Natural killer cell (primary cell): ENCODE measurements around the gene PCLO. TPM values are rescaled to one million over a fixed set of nuclear protein-coding genes. Genes with fewer than 3 reads are reported as not detected.

Experiments
- ATAC-seq, 3 donors: fragments of 150-1000 bp in 2 of 3; fragments of 200-7000 bp in 1 of 3; cut with Tn5 transposase; 1 replicate in 1 of 3; 2 replicates in 2 of 3; pipeline ENCODE4 v1.10.0; 2021; ENCODE audit warnings: mild to moderate bottlenecking in 2 of 3, moderate library complexity in 2 of 3
- DNase-seq, 2 donors: peaks; one replicate each; pipeline versions ENCODE4 v3.0.0 to v3.0.0-alpha.2; 2013 to 2021; ENCODE audit warnings: mixed read lengths in 1 of 2
- H3K27ac ChIP-seq: one replicate; pipeline ENCODE4 v1.5.1; 2013; ENCODE audit warnings: mild to moderate bottlenecking, low read length
- H3K27me3 ChIP-seq: one replicate; pipeline ENCODE4 v1.6.1; 2013; ENCODE audit warnings: low read length; ENCODE audit not compliant: control insufficient read depth, insufficient read depth
- H3K36me3 ChIP-seq: one replicate; pipeline ENCODE4 v1.6.1; 2013; ENCODE audit warnings: low read length; ENCODE audit not compliant: control insufficient read depth, insufficient read depth
- H3K4me1 ChIP-seq: one replicate; pipeline ENCODE4 v1.6.1; 2013; ENCODE audit warnings: low read length; ENCODE audit not compliant: control insufficient read depth, insufficient read depth
- H3K4me3 ChIP-seq: one replicate; pipeline ENCODE4 v1.5.1; 2013; ENCODE audit warnings: low read length
- H3K9me3 ChIP-seq: one replicate; pipeline ENCODE4 v1.6.1; 2013; ENCODE audit warnings: low read length; ENCODE audit not compliant: control insufficient read depth, insufficient read depth
- H3K27ac Mint-ChIP-seq, 2 donors: one replicate each; pipeline ENCODE4 v1.8.0; 2022; ENCODE audit warnings: mild to moderate bottlenecking in 2 of 2, mixed read lengths in 2 of 2, moderate library complexity in 1 of 2
- H3K27me3 Mint-ChIP-seq, 2 donors: one replicate each; pipeline ENCODE4 v1.8.0; 2022; ENCODE audit warnings: low read depth in 2 of 2, mixed read lengths in 2 of 2
- H3K36me3 Mint-ChIP-seq: one replicate; pipeline ENCODE4 v1.8.0; 2022; ENCODE audit warnings: mixed read lengths
- H3K4me1 Mint-ChIP-seq, 2 donors: one replicate each; pipeline ENCODE4 v1.8.0; 2022; ENCODE audit warnings: mixed read lengths in 2 of 2
- H3K4me3 Mint-ChIP-seq: one replicate; pipeline ENCODE4 v1.8.0; 2022; ENCODE audit warnings: mild to moderate bottlenecking, moderate library complexity, mixed read lengths
- H3K9me3 Mint-ChIP-seq, 2 donors: one replicate each; pipeline ENCODE4 v1.8.0; 2022; ENCODE audit warnings: mixed read lengths in 2 of 2
- CTCF ChIP-seq: fragments of 200-600 bp; IDR thresholded peaks from one replicate; pipeline ENCODE4 v1.8.0; 2022; ENCODE audit warnings: antibody characterized with exemption
- WGBS: methylation state at CpG from one replicate; pipeline ENCODE4 v1.1.7; 2013; ENCODE audit warnings: missing lambda C conversion rate; ENCODE audit not compliant: insufficient coverage; 5-methylcytosine and 5-hydroxymethylcytosine counted together
- intact Hi-C: fragments of 100-400 bp; cut with micrococcal nuclease; formaldehyde crosslinking; loops from one replicate; pipeline ENCODE4 v1.14.2; 2022
- total RNA-seq, 4 donors: library from RNA; stranded (reverse); fragments of 120-200 nt in 1 of 4; gene quantifications; one replicate each; pipeline versions ENCODE4 v1.2.3 to v1.2.4, GENCODE V29; 2013 to 2022

Gene PCLO
- total RNA-seq, 3 donors from 2014 or later (not counting 1 experiment from before 2014, with no cell fraction given) = not detected

GRCh38 chr7:82965088-82966036 is 197.3 kb downstream of the PCLO start:
- no peak for DNase-seq
- ATAC-seq = no peak
- Histone ChIP-seq H3K36me3 (no peaks in the 10 kb centered on the region), H3K4me1 (no peaks in the 10 kb centered on the region), H3K27ac (no peak overlapping the region), H3K9me3 (no peaks in the 10 kb centered on the region), H3K27me3 (no peaks in the 10 kb centered on the region), H3K4me3 (no peak overlapping the region)
- H3K36me3 Mint-ChIP-seq = no peaks in the 10 kb centered on the region
- H3K9me3 Mint-ChIP-seq = peaks cover 12 to 25% of the 10 kb centered on the region in 2 donors
- H3K4me3 Mint-ChIP-seq = no peak overlapping the region
- no peak for TF ChIP-seq CTCF
- no CpG with 5 or more reads among the region's 2 CpGs for WGBS
- intact Hi-C loops = no loop called here
- no peak overlapping the region for H3K27ac Mint-ChIP-seq
- H3K4me1 Mint-ChIP-seq = no peaks in the 10 kb centered on the region
- no peaks in the 10 kb centered on the region for H3K27me3 Mint-ChIP-seq

- Histone ChIP-seq H3K36me3 (no peaks in the 10 kb centered on the region), H3K27ac (no peak overlapping the region), H3K4me3 (no peak overlapping the region), H3K27me3 (no peaks in the 10 kb centered on the region), H3K4me1 (no peaks in the 10 kb centered on the region), H3K9me3 (no peaks in the 10 kb centered on the region)
- Mint-ChIP-seq H3K9me3 (peaks cover 9 to 23% of the 10 kb centered on the region in 2 donors), H3K4me3 (no peak overlapping the region), H3K4me1 (no peaks in the 10 kb centered on the region), H3K27ac (no peak overlapping the region), H3K36me3 (no peaks in the 10 kb centered on the region), H3K27me3 (no peaks in the 10 kb centered on the region)
- no peak for TF ChIP-seq CTCF
- intact Hi-C loops = no loop called here
- DNase-seq (no peak), ATAC-seq (no peak)
- WGBS = 86% methylated on average over 1 of the region's 1 CpG
These were observed 198.4 kb downstream of the PCLO start for GRCh38 chr7:82964150-82964882.

GRCh38 chr7:82961240-82961639 is 201.4 kb downstream of the PCLO start:
- 92% methylated on average over 3 of the region's 3 CpGs for WGBS
- Mint-ChIP-seq H3K4me1 (no peaks in the 10 kb centered on the region), H3K27me3 (no peaks in the 10 kb centered on the region), H3K9me3 (peaks cover 14 to 21% of the 10 kb centered on the region in 2 donors), H3K36me3 (no peaks in the 10 kb centered on the region), H3K4me3 (no peak overlapping the region), H3K27ac (no peak overlapping the region)
- Histone ChIP-seq H3K27ac (no peak overlapping the region), H3K27me3 (no peaks in the 10 kb centered on the region), H3K36me3 (no peaks in the 10 kb centered on the region), H3K9me3 (no peaks in the 10 kb centered on the region), H3K4me3 (no peak overlapping the region), H3K4me1 (no peaks in the 10 kb centered on the region)
- ATAC-seq (no peak), DNase-seq (no peak)
- no peak for TF ChIP-seq CTCF
- intact Hi-C loops = no loop called here
